SH-SY5Y (cell line): Measurements from ENCODE around the gene PSTPIP1.

Source experiments
- GATA2 ChIP-seq: IDR thresholded peaks from 2 replicates; pipeline ENCODE4 v1.6.1; 2011; ENCODE audit warnings: mild to moderate bottlenecking, low read depth, low read length
- GATA3 ChIP-seq: IDR thresholded peaks from 2 replicates; pipeline ENCODE4 v1.6.1; 2011; ENCODE audit warnings: low read depth, mild to moderate bottlenecking, low read length, moderate library complexity

Gene PSTPIP1

DNA sequence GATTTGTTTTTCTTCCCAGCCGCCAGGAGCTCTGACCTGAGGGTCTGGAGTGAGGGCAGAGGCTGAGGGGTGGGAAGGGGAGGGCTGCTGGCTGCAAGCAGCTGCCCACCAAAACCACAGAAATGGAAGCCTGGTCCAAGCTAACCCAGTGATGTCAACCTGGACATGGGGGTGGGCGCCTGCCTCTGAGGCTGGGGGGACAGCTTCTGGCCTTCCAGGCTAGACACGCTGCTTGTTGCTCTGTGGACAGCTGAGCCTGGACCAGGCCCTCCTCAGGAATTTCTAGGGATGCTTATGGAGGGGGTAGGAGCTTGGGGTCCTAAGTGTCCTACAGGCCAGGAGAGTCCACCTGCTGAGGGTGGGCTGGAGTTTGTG is 21.4 kb downstream of the PSTPIP1 start:
- no peak for TF ChIP-seq GATA3
- no peak for TF ChIP-seq GATA2

DNA sequence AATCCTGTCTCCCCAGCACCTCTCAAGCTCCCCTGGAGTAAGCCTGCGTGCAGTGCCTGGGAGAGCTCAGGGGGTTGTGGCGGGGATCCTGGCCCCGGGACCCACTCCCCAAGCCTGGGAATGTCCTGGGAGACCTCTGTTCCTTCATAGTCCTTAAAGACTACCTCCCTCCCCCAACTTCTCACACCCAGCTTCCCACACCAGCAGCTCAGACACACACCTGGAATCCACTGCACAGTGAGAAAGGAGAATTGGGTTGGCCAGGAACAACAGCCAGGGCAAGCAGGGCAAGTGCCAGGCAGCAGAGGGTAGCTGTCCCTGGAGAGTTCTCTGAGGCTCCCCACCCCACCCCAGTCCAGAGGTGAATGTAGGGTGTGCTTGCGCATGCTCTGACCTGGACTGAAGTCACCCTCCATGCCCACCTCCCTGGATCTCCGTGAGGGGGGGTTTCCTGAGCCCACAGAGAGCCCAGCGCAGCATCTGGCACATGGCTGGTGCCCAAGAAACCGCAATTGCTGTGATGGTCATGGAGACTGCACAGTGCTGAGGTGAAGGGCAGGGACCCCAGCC is 22.2 kb downstream of the PSTPIP1 start:
- no peak for TF ChIP-seq GATA3
- TF ChIP-seq GATA2: no peak

DNA sequence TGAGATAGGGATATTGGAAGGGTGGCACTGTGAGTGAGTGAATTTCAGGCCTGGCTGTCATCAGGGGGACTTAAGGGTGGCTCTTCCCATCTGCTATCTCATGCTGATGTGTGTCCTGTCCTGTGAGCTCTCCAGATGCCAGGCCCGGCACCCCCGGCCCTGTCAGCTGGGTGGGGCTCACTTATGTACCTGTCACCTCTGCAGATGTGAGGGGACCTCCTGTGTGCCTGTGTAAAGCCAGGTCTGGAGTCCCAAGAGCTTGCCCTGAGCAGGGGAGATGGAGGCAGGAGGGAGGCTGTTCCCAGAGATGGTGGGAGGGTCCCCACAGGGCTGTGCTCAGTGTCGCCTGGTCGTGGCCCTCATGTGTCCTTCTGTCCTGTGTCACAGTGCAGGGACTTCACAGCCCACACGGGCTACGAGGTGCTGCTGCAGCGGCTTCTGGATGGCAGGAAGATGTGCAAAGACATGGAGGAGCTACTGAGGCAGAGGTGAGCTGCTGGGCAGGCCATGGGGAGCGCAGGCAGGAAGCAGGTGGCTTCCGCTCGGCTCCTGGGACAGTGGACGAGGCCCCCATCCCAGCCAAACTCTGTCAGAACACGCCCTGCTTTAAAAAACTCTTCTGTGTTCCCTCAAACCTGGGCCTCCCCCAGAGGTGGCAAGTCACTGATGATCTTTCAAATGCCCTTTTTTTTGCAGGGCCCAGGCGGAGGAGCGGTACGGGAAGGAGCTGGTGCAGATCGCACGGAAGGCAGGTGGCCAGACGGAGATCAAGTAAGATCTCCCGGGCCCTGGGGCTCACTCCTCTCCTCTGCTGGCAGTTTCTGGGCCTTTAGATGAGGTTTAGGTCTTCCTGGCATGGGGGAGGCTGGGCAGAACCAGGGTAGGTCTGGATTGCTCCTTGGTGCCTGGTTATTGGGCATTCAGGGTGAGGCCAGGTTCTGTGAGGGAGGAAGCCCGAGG is 23.1 kb downstream of the PSTPIP1 start:
- TF ChIP-seq GATA2 (no peak), GATA3 (no peak)

DNA sequence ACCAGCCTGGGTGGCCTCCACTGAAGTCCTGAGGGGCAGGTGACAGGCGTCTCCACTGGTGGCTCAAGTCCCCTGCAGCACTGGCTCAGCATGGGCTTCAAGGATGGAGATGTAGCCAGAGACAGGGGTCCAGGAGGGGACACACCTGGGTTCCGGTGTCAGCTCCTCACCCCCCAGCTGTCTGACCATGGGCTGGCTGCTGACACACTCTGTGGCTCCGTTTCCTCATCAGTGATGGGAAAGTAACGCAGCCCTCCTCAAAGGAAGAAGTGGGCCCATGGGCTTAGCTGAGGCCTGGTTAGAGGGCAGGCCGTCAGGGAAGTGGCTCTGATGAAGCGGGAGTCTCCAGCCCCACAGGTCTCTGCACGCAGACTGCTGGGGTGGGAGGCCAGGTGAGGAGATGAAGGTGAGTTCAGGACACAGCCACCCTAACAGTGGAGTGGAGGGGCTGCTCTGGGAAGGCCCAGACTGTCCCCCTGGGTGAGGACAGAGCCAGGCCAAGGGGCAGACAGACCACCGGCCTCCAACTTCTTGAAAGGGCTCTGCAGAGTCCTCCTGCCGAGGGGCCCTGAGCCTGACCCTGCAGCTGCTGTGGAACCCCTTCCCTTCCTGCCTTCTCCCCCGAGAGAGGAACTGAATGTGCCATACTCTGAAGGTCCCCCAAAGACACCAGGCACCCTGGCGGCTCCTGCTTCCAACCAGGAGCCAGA is 24.0 kb downstream of the PSTPIP1 start:
- TF ChIP-seq GATA3 (no peak), GATA2 (no peak)

DNA sequence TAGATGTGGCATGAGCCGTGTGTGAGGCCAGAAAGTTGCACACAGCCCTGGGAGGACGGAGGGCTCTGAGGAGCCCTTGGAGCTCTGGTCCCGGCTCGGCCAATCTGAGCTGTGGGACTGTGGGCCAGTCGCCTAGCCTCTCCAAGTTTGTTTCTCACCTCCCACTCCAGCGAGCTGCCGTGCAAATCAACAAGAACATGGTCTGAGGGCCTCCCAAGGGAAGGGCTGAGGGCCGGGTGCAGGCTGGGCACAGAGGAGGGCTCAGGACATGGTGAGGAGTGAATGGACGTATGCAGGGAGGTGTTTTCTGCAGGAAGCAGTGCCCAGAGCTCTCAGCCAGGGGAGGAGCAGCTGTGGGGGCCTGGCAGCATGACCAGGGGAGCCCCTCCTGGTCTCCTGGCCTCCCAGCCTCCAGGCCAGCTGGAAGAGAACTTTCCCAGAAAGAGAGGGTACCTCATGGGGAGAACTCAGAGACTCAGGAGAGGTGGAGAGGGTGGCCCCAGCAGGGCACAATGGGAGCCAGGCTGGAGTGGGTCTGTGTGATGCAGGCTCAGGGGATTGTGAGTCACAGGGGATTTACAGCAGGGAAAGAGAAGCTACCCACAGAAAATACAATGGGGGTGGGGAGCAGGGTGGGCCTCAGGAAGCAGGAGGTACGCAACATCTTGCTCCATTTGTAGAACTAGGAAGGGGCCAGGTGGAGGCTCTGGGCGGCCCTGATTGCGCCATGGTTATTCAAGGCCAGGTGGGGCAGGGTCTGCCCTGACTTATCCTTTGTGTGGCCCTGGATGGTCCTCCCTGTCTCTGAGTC is 24.8 kb downstream of the PSTPIP1 start:
- TF ChIP-seq GATA3: no peak
- no peak for TF ChIP-seq GATA2

DNA sequence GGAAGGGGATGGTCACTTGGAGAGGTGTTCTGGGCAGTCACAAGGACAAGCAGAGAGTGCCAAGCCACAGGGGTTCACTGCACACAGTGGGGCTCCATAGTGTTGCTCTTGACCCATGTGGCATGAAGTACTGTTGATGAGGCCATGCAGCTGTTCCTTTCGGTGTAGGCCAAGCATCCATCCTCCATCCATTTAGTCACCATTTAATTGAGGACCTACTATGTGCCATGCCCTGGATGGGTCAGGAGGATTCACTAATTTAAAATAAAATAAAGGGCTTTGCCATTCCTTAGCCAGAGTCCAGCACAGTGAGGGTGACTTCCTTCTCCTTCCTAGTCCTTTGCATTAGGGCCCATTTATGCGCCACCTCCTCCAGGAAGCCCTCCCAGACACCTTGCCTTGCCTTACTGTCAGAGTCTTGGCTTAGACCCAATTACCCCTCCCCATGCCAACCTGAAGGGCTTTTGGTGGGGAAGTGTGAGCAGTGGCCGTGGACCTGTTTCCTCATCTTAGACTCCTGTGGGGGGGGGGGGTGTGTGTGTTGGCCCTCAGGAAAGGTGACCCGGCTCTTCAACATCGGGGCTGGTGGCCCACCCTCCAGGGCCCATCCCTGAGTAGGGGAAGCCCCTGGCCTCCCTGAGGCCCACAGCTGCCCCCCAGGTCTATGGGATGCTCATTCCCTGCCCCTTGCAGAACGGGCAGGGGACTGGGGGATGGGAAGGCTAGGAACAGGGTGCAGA is 25.6 kb downstream of the PSTPIP1 start:
- TF ChIP-seq GATA3: no peak
- TF ChIP-seq GATA2: no peak

DNA sequence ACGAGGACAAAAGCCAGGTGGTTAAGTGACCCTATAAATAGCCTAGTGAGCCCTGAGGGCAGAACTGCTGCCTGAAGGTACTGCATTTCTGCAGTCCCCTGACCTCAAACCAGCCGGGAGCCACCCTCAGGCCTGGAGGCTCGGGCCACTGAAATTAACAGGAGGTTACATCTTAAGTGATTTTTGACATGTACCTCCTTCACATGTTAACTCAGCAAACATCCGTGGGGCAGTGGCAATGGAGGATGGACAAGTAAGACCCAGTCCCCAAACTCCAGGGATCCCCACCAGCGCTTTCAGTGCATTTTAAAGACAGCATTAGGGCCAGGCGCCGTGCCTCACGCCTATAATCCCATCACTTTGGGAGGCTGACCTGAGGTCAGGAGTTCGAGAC is 26.2 kb downstream of the PSTPIP1 start:
- no peak for TF ChIP-seq GATA3
- no peak for TF ChIP-seq GATA2

DNA sequence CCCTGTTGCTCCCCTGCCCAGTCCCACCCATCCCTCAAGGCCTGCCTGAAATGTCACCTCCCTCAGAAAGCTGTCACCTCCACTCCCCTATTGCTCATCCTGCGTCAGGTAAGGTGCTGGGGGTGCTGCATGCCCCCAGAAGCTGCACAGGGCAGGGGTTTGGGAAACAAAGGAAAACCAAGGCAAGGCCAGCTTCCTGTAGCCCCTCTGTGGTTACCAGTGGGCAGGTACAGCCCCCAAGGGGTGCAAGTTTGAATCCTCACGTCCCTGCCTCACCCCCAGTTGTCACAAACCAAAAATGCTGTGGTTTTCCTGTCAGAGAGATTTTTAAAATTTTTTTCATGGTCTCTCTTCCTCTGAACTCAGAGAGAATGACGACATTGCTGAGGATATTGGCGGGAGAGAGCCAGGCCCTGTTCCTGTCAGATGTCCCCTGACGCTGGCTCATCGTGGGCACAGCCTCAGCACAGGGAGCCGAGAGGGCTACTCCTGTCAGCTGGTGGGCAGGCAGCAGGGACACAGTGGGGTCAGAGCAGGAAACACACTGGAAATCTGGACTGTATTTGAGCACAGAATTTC is 27.0 kb downstream of the PSTPIP1 start:
- no peak for TF ChIP-seq GATA3

DNA sequence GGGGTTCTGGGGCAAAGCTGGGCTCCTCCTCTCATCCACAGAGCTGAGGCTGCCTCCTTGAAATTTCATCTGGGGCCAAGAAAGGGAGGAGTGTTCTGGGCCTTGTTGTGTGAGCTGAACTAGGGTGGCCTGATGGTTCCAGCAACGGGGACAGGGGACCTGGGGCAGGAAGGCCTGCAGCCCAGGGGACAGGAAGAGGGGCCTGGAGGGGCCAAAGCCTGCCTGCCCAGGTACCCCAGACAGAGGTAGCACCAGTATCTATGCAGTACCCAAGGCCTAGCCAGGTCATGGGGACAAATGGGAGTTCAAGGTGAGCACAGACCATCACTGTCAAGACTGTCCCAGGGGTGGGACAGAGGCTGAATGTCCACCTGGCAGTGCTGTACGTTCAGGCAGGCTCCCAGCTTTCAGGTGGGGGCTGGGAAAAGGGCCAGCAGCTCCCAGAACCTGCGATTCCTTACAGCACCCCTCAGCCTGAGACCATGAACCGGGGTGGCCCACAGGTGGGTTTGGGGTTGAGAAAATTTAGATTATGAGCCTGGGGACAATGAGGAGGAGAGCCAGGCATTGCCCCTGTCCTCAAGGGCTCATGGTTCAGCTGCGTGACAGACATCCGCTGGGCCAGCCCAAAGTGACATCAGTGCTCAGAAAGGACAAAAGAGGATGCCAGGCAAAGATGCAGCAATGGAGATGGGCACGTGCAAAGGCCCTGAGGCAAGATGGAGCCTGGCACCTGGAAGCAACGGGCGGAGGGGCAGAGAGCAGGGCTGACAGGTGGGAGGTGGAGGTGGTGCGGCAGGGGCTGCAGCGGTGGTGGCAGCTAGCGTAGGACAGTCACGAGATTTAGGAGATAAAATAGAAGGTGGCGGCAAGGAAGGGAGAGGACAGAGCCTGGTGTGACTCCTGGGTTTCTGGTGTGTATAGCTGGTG is 28.0 kb downstream of the PSTPIP1 start:
- TF ChIP-seq GATA3 (no peak), GATA2 (no peak)

DNA sequence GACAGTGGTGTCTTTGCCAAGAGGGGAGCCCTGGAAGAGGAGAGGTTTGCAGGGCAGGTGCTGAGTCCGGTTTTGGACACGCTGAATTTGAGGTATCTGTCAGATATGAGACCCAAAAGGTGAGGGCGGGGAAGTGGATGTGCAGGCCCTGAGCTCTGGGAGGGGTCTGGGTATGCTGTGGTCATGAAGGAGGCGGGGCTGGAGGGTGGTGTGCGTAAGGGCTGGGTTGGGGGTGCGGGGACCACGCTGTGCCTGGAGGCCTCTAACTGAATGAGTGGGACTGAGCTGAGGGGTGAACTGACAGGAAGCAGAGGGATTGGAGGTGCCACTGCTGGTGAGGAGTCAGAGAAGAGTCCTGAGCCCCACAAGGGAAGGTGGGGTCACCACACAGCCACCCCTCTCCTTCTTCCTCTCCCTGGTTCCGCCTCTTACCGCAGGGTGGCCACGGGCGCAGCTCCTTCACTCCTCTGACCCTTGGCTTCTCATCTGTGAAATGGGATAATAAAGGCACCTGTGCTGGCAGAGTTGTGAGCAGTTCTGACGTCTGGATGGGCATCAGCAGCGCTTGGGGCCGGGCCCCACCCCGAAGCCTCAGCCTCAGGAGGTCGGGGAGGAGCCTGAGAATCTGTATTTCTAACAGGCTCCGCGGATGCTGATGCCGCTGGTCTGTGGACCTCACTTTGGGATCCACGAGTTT is 28.8 kb downstream of the PSTPIP1 start:
- TF ChIP-seq GATA2 (no peak), GATA3 (no peak)

DNA sequence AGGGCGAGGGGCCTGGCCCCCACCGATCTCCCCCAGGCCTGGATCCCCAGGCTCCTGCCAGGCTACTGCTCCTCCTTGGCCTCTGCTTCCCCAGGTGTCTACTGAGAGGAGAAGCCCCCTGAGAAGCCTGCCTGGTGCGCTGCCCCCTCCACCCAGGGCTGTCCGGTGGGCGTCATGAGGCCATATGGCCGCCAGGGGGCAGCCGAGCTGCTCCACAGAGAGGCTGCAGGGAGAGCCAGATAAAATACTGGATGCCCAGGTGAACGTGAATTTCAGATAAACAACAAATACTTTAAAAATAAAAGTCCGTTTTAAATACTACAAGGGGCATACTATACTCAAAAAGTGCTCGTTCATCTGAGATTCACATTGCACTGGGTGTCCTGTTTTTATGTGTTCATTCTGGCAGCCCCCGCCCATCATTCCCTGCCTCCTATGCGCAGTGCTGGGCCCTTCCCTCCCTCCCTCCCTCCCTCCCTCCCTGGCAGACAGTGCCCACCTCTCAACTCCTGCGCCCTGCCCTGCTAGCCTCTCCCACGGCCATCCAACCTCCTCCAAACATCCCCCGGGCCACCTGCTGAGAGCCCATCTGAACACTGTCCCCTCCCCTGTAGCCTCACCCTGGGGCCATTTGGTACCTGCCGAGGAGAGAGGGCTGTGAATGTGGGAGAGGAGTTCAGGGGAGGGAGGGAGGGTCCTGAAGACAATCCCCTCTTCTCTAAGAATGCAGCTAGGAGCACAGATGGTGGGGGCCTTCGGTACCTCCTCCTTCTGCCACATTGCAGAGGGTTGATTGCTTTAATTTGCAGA is 29.6 kb downstream of the PSTPIP1 start:
- TF ChIP-seq GATA2 (no peak), GATA3 (no peak)
